Thoracic aorta (tissue), 2 donors: ENCODE results near the gene PDE10A. TPM values are rescaled to one million over a fixed set of nuclear protein-coding genes. Genes with fewer than 3 reads are reported as not detected.

Experiments
- ATAC-seq: fragments of 150-250 bp; one replicate; pipeline ENCODE4 v1.8.0; 2017; ENCODE audit warnings: low read depth; ENCODE audit not compliant: insufficient number of reproducible peaks, low FRiP score
- DNase-seq: peaks from one replicate; pipeline ENCODE4 v3.0.0-alpha.2; 2020; ENCODE audit warnings: low spot score
- H3K27ac ChIP-seq, 2 donors: fragments of 200-600 bp; sonication (generic); 1 replicate in 1 of 2; 2 replicates in 1 of 2; pipeline ENCODE4 v1.5.1; 2016; ENCODE audit warnings: mild to moderate bottlenecking in 2 of 2, moderate library complexity in 2 of 2
- H3K27me3 ChIP-seq: fragments of 200-600 bp; sonication (generic); replicated peaks from 2 replicates; pipeline ENCODE4 v1.6.0; 2016; ENCODE audit warnings: mild to moderate bottlenecking; ENCODE audit not compliant: insufficient read depth
- H3K36me3 ChIP-seq: fragments of 200-600 bp; sonication (generic); one replicate; pipeline ENCODE4 v1.5.1; 2016
- H3K4me1 ChIP-seq, 2 donors: fragments of 200-600 bp; sonication (generic); 1 replicate in 1 of 2; 2 replicates in 1 of 2; pipeline versions ENCODE4 v1.5.1 to v1.6.0; 2016; ENCODE audit warnings: low read depth in 2 of 2, mild to moderate bottlenecking in 1 of 2; ENCODE audit not compliant: control insufficient read depth in 1 of 2
- H3K4me3 ChIP-seq: fragments of 200-600 bp; sonication (generic); 2 replicates; pipeline ENCODE4 v1.5.1; 2016; ENCODE audit warnings: mild to moderate bottlenecking
- H3K9me3 ChIP-seq: fragments of 200-600 bp; sonication (generic); 2 replicates; pipeline ENCODE4 v1.5.1; 2016
- CTCF ChIP-seq: fragments of 200-600 bp; sonication (generic); IDR thresholded peaks from one replicate; pipeline ENCODE4 v1.5.1; 2019; ENCODE audit warnings: antibody characterized with exemption
- total RNA-seq, 2 donors: library from RNA; depleted of rRNA; stranded (reverse); fragments of >200 nt; gene quantifications; one replicate each; pipeline versions ENCODE4 v1.1.0 to v1.2.3, GENCODE V29; 2016

Gene PDE10A
- total RNA-seq, 2 donors from 2014 or later = 7.0 to 20.8 TPM

GRCh38 chr6:165704045-165704748 lies 41.2 kb upstream of the PDE10A start:
- no peak for DNase-seq
- H3K27me3 ChIP-seq = no peaks in the 10 kb centered on the region
- TF ChIP-seq CTCF = no peak
- no peak overlapping the region for H3K27ac ChIP-seq
- peak overlapping the region; percentile 42 for H3K4me3 ChIP-seq
- ATAC-seq = no peak
- no peaks in the 10 kb centered on the region for H3K36me3 ChIP-seq
- no peaks in the 10 kb centered on the region for H3K9me3 ChIP-seq
- peaks cover 5 to 36% of the 10 kb centered on the region in 2 donors for H3K4me1 ChIP-seq

GRCh38 chr6:165702669-165703068 lies 39.6 kb upstream of the PDE10A start:
- no peaks in the 10 kb centered on the region for H3K36me3 ChIP-seq
- H3K4me1 ChIP-seq = peaks cover 5 to 36% of the 10 kb centered on the region in 2 donors
- no peak for TF ChIP-seq CTCF
- DNase-seq (no peak), ATAC-seq (no peak)
- no peak overlapping the region for H3K4me3 ChIP-seq
- H3K9me3 ChIP-seq = peaks cover 8% of the 10 kb centered on the region
- H3K27ac ChIP-seq = no peak overlapping the region
- no peaks in the 10 kb centered on the region for H3K27me3 ChIP-seq

- TF ChIP-seq CTCF = no peak
- Histone ChIP-seq H3K4me1 (peaks cover 5 to 36% of the 10 kb centered on the region in 2 donors), H3K27ac (no peak overlapping the region), H3K36me3 (no peaks in the 10 kb centered on the region), H3K4me3 (no peak overlapping the region), H3K9me3 (peaks cover 8% of the 10 kb centered on the region), H3K27me3 (no peaks in the 10 kb centered on the region)
- ATAC-seq (no peak), DNase-seq (no peak)
These were observed 38.7 kb upstream of the PDE10A start for GRCh38 chr6:165701564-165702354.

GRCh38 chr6:165701005-165701404 lies 38.0 kb upstream of the PDE10A start:
- no peak for TF ChIP-seq CTCF
- DNase-seq (no peak), ATAC-seq (no peak)
- no peak overlapping the region for H3K4me3 ChIP-seq
- no peak overlapping the region for H3K27ac ChIP-seq
- no peaks in the 10 kb centered on the region for H3K27me3 ChIP-seq
- H3K36me3 ChIP-seq = no peaks in the 10 kb centered on the region
- H3K4me1 ChIP-seq = peaks cover 5 to 36% of the 10 kb centered on the region in 2 donors
- peaks cover 8% of the 10 kb centered on the region for H3K9me3 ChIP-seq

GRCh38 chr6:165698868-165699267 lies 35.8 kb upstream of the PDE10A start:
- DNase-seq = no peak
- H3K4me3 ChIP-seq = no peak overlapping the region
- no peaks in the 10 kb centered on the region for H3K36me3 ChIP-seq
- no peak for ATAC-seq
- H3K4me1 ChIP-seq = peaks cover 0 to 31% of the 10 kb centered on the region in 2 donors
- no peaks in the 10 kb centered on the region for H3K27me3 ChIP-seq
- H3K9me3 ChIP-seq = peaks cover 8% of the 10 kb centered on the region
- H3K27ac ChIP-seq = no peak overlapping the region
- no peak for TF ChIP-seq CTCF
